Measurements from ENCODE around the gene ACSS3. TPM values are rescaled to one million over a fixed set of nuclear protein-coding genes. Genes with fewer than 3 reads are reported as not detected.

The ACSS3 gene
- total and polyA plus RNA-seq, 9 of the 15 experiments (the other 6 are each of a cell fraction or from before 2014, with no cell fraction given): 0.40 TPM; not detected in 8

DNA sequence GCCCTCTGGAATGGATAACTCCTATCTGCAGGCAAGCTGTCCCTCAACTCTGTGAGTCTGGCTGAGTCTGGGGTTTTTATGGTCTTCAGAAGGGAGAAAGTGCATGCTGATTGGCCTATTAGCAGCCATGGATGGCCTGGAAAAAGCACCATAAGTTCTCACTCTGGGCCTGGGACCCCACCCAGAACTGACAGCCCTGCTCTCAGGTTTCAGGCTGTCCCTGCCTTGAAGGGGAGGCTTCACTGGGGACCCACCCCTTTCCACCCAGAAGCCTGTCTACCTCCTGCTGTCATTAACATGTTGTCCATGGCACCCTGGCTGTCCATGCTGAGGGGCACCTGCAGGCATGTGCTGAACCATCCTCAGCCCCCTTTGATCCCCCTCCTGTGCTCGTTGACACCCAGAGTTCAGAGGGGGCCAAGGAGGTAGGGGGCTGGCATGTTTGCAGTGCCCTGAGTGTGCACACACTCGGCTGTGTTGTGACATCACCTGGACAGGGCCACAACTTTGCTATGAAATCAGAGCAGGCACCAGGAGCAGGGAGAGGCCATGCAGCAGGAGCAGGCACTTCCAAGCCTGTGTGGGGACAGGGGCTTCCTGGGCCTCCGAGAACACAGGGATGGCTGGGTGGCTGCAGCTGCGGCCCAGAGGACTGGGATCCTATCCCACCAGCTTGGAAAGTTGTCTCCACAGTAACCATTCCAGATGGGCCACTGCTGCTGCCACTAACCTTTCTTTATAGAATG is 84.7 kb downstream of the ACSS3 start:
- intact Hi-C loops (cut with micrococcal nuclease) (no loop called here), in situ Hi-C loops (cut with MboI) (no loop called here)
- CTCF ChIA-PET (ENCODE audit: low intra/inter-chr PET ratio): no interaction called here
- no peaks in the 10 kb centered on the region for H3K4me1 ChIP-seq (replicated peaks in 1 of 2; ENCODE audit: control insufficient read depth in 2 of 2, insufficient read depth in 2 of 2, low read length in 2 of 2)
- TF ChIP-seq ZNF707 (CRISPR knock-in tag; conservative IDR thresholded peaks at IDR 0.05) (no peak), TEAD4 (IDR thresholded peaks at IDR 0.05; ENCODE audit: low read length) (no peak), TEAD4 (CRISPR knock-in tag; IDR thresholded peaks at IDR 0.05; ENCODE audit: borderline replicate concordance) (no peak)
- WGBS (ENCODE audit: insufficient coverage, low coverage, missing lambda C conversion rate): 0% methylated on average over 4 of the region's 4 CpGs
- H3K9ac ChIP-seq (ENCODE audit: insufficient read depth in 1 of 2, low read depth in 2 of 2, low read length in 2 of 2): no peak overlapping the region
- no peaks in the 10 kb centered on the region for H3K79me2 ChIP-seq (ENCODE audit: control insufficient read depth, insufficient read depth, low read length)
- no peak for DNase-seq (ENCODE audit: extremely low read depth in 1 of 4, low spot score in 3 of 4)
- H3K4me3 ChIP-seq: no peak overlapping the region
- peaks cover 4% of the 10 kb centered on the region; the same call in 1 of the 2 replicates for H3K9me3 ChIP-seq (replicated peaks; ENCODE audit: control insufficient read depth, insufficient read depth, low read depth, low read length)
- no peak for ATAC-seq
- H3K9me1 ChIP-seq (ENCODE audit: control insufficient read depth, insufficient read depth, low read length): no peaks in the 10 kb centered on the region
- H3K4me2 ChIP-seq (ENCODE audit: insufficient read depth, low read length): no peak overlapping the region
- no peaks in the 10 kb centered on the region for H4K20me1 ChIP-seq (replicated peaks; ENCODE audit: control insufficient read depth, insufficient read depth, low read length)
- BruUV-seq (replicated peaks): no TSS peak
- FAIRE-seq: no peak
- H3K27me3 ChIP-seq (ENCODE audit: control insufficient read depth in 2 of 2, insufficient read depth in 2 of 2, low read length in 2 of 2): no peaks in the 10 kb centered on the region
- POLR2A ChIA-PET: no interaction called here
- no peaks in the 10 kb centered on the region for H3K36me3 ChIP-seq (ENCODE audit: control insufficient read depth, insufficient read depth, low read length)
- H3K27ac ChIP-seq (ENCODE audit: extremely low read depth, low read depth, low read length): no peak overlapping the region
- no peak overlapping the region for H2AFZ ChIP-seq (ENCODE audit: low read depth, low read length)

- Histone ChIP-seq H3K4me1 (replicated peaks in 1 of 2; ENCODE audit: control insufficient read depth in 2 of 2, insufficient read depth in 2 of 2, low read length in 2 of 2) (no peaks in the 10 kb centered on the region), H3K79me2 (ENCODE audit: control insufficient read depth, insufficient read depth, low read length) (no peaks in the 10 kb centered on the region), H2AFZ (ENCODE audit: low read depth, low read length) (no peak overlapping the region), H4K20me1 (replicated peaks; ENCODE audit: control insufficient read depth, insufficient read depth, low read length) (no peaks in the 10 kb centered on the region), H3K9me1 (ENCODE audit: control insufficient read depth, insufficient read depth, low read length) (no peaks in the 10 kb centered on the region), H3K4me2 (ENCODE audit: insufficient read depth, low read length) (no peak overlapping the region), H3K36me3 (ENCODE audit: control insufficient read depth, insufficient read depth, low read length) (no peaks in the 10 kb centered on the region), H3K9me3 (replicated peaks; ENCODE audit: control insufficient read depth, insufficient read depth, low read depth, low read length) (peaks cover 4% of the 10 kb centered on the region; the same call in 1 of the 2 replicates), H3K9ac (ENCODE audit: insufficient read depth in 1 of 2, low read depth in 2 of 2, low read length in 2 of 2) (no peak overlapping the region), H3K27ac (ENCODE audit: extremely low read depth, low read depth, low read length) (no peak overlapping the region), H3K4me3 (no peak overlapping the region), H3K27me3 (ENCODE audit: control insufficient read depth in 2 of 2, insufficient read depth in 2 of 2, low read length in 2 of 2) (no peaks in the 10 kb centered on the region)
- in situ Hi-C loops (cut with MboI) (no loop called here), intact Hi-C loops (cut with micrococcal nuclease) (no loop called here)
- ATAC-seq: no peak
- no peak for DNase-seq (ENCODE audit: extremely low read depth in 1 of 4, low spot score in 3 of 4)
- no peak for FAIRE-seq
- ChIA-PET POLR2A (no interaction called here), CTCF (ENCODE audit: low intra/inter-chr PET ratio) (no interaction called here)
- TF ChIP-seq ZNF316 (IDR thresholded peaks at IDR 0.05) (peak; percentile 91), C11orf30 (IDR thresholded peaks at IDR 0.05; ENCODE audit: low read depth) (peak; percentile 80), KAT7 (CRISPR knock-in tag; IDR thresholded peaks at IDR 0.05; ENCODE audit: borderline replicate concordance) (no peak), MAFK (IDR thresholded peaks at IDR 0.05; ENCODE audit: low read length) (peak; percentile 97), MAFF (IDR thresholded peaks at IDR 0.05; ENCODE audit: low read length) (peak; percentile 95), MAFG (tag; conservative IDR thresholded peaks at IDR 0.05) (peak; percentile 91), POLR2A (conservative IDR thresholded peaks at IDR 0.05) (no peak)
- no TSS peak for BruUV-seq (replicated peaks)
Measured at GRCh38 chr12:81164827-81165226, 86.9 kb downstream of the ACSS3 start.

Measured in K562 (cell line).